ENCODE measurements around the gene TUBB4B.
"Not testable (repeated sequence)": the region's sequence is repeated elsewhere in the genome, so short reads cannot be mapped to it uniquely, and the experiment has no call there.

TUBB4B gene

GRCh38 chr9:137234758-137235423, 6.2 kb upstream of the TUBB4B start:
- TF ChIP-seq, protein P1, sequence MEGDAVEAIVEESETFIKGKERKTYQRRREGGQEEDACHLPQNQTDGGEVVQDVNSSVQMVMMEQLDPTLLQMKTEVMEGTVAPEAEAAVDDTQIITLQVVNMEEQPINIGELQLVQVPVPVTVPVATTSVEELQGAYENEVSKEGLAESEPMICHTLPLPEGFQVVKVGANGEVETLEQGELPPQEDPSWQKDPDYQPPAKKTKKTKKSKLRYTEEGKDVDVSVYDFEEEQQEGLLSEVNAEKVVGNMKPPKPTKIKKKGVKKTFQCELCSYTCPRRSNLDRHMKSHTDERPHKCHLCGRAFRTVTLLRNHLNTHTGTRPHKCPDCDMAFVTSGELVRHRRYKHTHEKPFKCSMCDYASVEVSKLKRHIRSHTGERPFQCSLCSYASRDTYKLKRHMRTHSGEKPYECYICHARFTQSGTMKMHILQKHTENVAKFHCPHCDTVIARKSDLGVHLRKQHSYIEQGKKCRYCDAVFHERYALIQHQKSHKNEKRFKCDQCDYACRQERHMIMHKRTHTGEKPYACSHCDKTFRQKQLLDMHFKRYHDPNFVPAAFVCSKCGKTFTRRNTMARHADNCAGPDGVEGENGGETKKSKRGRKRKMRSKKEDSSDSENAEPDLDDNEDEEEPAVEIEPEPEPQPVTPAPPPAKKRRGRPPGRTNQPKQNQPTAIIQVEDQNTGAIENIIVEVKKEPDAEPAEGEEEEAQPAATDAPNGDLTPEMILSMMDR (IDR thresholded peaks at IDR 0.05; ENCODE audit: insufficient read depth, low read depth, low read length, missing control alignments), result no peak
- no peak overlapping the region for H3K4me3 ChIP-seq (ENCODE audit: low read length)
- DNase-seq (ENCODE audit: low read depth), result no peak

- no peak overlapping the region for H3K4me3 ChIP-seq (ENCODE audit: low read length)
- TF ChIP-seq, protein P1 (IDR thresholded peaks at IDR 0.05; ENCODE audit: insufficient read depth, low read depth, low read length, missing control alignments), result no peak
- DNase-seq (ENCODE audit: low read depth), result no peak
Observed at GRCh38 chr9:137235424-137236237, 5.5 kb upstream of the TUBB4B start.

GRCh38 chr9:137236238-137236935, 4.7 kb upstream of the TUBB4B start:
- H3K4me3 ChIP-seq (ENCODE audit: low read length), result no peak overlapping the region
- TF ChIP-seq, protein P1 (IDR thresholded peaks at IDR 0.05; ENCODE audit: insufficient read depth, low read depth, low read length, missing control alignments), result peak; percentile 94
- peak; percentile 82 for DNase-seq (ENCODE audit: low read depth)

GRCh38 chr9:137236936-137237421, 4.1 kb upstream of the TUBB4B start:
- TF ChIP-seq, protein P1 (IDR thresholded peaks at IDR 0.05; ENCODE audit: insufficient read depth, low read depth, low read length, missing control alignments), result no peak
- no peak for DNase-seq (ENCODE audit: low read depth)
- H3K4me3 ChIP-seq (ENCODE audit: low read length), result no peak overlapping the region

- H3K4me3 ChIP-seq (ENCODE audit: low read length), result no peak overlapping the region
- DNase-seq (ENCODE audit: low read depth), result no peak
- TF ChIP-seq, protein P1 (IDR thresholded peaks at IDR 0.05; ENCODE audit: insufficient read depth, low read depth, low read length, missing control alignments), result no peak
Observed at GRCh38 chr9:137237759-137238726, 3.0 kb upstream of the TUBB4B start.

GRCh38 chr9:137239541-137240200, 1.4 kb upstream of the TUBB4B start:
- not testable (repeated sequence) for DNase-seq (ENCODE audit: low read depth)
- H3K4me3 ChIP-seq (ENCODE audit: low read length), result peak overlapping the region; percentile 65

Data from epithelial cell of esophagus (primary cell).